Activated gamma-delta T cell treated with anti-CD3 and anti-CD28 coated beads, Interleukin-2, amount 50 U/mL, for 16 hours (primary cell): Measurements from ENCODE around the gene DLEU7.

Experiments
- DNase-seq: peaks from one replicate; pipeline ENCODE4 v3.0.0-alpha.2; 2020; ENCODE audit warnings: low read depth

DLEU7 gene

DNA sequence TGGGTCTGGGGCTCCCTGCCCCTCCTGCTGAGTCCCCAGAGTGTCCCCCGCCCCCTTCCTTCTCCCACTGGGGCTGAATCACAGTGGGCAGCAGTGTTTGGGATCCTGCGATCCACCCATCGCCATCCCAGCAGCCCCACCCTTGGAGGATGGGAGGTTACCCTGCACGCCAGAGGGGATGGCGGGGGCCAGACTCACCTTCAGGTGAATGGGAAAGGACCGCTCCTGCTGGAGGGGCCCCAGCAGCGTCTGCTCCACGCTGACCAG is 569 bp downstream of the DLEU7 start:
- no peak for DNase-seq

DNA sequence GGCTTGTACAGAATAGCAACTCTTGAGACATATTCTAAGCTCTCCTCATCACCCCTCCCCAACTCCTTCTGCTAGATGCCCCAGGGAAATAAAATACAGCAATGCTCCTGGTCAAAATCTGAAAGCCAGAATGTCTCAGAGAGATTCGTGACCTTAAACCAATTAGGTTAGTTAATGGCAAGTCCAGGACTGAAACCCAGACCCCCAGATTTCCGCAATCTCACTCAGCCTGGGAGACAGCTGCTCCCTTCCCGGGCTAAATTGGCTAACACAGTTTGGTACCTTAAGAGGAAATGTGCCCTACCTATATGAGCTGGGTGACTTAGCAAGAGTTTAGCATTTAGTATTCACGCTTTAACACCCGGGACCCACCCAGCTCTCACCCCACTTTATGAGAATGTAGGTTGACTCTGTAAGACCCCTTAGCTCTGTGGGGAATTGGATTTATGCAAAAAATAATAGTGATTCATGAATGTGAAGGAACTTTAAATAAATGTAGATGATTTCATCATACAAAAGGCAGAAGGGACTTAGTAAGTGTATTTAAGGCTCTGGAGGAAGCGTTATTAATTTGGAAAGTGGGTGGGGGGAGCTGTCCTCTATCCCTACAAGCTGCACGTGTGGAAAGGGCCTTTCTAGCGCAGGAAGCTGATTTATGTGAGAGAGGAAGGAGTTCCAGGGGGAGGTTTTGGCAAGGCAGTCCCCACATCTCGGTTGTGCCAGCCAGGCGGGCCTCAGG is 1.1 kb downstream of the DLEU7 start:
- no peak for DNase-seq

DNA sequence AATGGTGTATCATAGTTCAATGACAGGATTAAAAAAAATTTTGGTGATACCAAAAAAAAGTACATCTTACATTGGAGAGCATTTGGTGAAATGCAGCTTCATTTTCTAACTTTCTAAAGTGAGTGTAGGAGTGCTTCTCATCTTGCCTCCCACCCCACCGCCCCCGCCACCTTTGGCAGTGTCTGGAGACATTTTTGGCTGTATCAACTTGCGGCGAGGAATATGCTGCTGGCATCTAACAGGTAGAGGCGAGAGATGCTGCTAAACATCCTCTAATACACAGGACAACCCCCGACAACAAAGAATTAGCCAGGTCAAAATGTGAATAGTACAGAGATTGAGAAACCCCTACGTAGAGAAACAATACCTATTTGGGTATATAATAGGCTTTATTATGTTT is 1.7 kb downstream of the DLEU7 start:
- no peak for DNase-seq

DNA sequence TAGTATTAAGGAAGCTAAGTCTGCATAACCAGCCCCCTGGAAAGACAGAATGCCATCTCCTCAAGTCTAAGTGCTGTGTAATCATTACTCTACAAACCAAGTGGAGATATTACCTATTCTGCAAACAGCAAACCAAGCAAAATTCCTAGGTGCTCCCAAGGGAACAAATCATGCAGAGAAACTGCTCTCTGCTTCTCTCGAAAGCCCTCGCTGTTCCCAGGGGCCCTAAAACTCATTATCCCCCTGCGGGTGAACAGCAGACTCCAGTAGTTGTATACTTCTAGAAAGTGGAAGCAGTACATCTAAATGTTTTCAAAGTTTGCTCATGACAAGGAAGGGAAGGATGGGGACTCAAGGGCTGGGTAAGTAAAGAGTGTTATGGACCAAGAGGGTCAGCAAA is 3.2 kb downstream of the DLEU7 start:
- DNase-seq = no peak

DNA sequence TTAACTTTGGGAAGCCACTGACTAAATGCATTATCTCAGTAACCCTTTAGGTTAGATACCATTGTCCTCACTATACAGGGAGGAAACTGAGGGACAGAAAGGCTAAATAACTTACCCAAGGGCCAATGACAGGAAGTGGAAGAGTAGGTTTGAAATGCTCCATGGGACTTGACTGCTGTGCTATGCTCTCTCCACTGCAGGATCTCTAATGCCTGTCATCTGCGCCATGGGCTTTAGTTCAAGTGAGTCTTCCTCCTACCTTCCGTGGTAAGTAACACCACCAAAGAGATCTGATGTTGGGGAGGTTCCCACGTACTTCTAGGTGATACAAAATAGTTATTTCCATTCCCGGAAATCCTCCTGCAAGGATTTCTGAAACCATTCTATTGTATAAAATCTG is 3.7 kb downstream of the DLEU7 start:
- no peak for DNase-seq

DNA sequence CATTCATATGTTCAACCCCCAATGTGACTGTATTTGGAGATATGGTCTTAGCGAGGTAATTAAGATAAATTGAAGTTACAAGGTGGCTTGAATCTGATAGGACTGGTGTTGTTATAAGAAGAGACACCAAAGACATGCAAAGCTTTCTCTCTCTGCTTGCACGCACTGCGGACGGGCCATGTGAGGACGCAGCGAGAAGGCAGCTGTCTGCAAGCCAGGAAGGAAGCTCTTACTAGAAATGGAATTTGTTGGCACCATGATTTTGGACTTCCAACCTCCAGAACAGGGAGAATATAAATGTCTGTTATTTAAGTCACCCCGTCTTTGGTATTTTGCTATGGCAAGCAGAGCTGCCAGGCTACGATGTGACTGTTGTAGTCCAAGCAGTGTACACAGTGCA is 4.8 kb downstream of the DLEU7 start:
- no peak for DNase-seq

DNA sequence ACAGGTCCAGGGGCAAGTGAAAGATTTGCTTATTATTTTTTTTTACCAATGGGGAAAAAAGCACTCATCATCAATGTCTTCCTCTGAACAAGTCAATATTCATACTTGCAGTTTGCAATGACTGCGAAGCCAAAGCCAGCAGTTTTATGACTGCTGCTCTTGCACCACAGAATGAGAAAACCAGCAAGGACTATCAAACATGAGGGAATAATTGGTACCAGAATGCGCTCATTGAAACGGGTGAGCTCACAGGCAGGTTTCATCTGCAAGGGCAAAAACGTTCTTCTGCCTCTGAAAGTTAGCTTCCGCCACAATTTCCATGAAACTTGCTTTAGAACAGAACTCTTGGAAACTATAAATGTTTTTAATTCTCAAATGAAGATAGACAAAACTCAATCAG is 5.5 kb downstream of the DLEU7 start:
- no peak for DNase-seq

DNA sequence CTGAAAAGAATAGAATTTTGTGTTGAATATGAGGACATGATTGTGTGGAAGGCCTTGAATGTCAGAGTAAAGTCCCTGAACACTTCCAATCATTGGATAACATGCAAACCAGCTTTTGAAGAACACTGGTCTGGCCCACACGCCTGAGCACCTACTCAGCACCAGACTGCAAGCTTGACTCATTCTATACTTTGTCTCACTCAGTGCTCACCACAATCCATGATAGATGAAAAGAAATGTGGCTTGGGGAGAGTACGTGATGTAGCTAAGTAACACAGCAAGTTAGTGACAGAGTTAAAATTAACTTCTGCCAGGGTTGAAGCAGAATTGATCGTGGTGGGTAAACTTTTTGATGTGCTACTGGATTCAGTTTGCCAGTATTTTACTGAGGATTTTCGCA is 12.0 kb downstream of the DLEU7 start:
- DNase-seq = no peak

DNA sequence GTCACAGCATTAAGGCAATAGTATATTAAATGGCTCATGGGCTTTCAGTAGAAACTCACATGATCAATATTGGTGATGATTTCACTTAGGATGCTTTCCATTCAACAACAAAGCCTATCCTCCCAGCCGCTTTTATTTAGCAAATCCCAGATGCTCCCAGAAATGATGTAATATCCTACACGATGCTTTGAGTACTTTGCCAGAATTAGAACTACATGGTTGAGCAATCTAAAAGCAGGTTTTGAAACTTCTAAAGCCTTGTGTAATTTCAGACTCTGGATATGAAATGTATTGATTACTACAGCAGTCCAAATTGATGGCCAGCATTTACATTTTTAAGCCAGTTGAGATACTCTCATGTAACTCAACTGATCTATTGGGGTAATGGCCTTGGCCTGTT is 13.6 kb downstream of the DLEU7 start:
- no peak for DNase-seq

DNA sequence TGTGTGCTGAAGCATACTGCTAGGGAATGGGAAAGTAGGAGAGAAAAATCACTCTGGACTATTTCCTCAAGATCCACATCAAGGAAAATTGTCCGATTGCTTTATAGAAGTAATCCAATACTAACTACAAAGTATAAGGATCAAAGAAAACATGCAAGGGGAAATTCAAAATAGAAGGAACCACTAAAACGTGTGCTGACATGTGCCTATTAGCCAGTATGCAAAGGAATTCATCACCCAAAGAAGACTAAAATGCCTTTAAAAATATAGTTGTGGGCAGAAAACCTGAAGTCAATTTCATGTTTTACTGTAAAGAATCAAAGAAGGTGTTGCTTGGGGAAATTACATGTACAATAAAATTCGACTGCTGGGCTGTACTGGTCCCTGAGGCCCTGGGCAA is 14.3 kb downstream of the DLEU7 start:
- DNase-seq = no peak

DNA sequence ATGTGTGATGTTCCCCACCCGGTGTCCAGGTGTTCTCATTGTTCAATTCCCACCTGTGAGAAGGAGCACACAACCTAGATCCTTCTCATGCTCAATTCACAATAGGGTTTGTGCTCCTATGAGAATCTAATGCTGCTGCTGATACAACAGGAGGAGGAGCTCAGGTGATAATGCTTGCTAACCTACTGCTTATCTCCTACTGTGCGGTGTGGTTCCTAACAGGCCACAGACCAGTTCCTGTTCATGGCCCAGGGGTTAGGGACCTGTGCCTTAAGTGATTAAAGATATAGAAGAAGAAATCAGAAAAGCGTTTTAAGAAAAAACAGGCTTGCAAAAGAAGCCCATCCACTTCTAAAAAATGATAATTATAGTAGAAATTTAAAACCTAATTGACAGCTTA is 17.5 kb downstream of the DLEU7 start:
- no peak for DNase-seq

DNA sequence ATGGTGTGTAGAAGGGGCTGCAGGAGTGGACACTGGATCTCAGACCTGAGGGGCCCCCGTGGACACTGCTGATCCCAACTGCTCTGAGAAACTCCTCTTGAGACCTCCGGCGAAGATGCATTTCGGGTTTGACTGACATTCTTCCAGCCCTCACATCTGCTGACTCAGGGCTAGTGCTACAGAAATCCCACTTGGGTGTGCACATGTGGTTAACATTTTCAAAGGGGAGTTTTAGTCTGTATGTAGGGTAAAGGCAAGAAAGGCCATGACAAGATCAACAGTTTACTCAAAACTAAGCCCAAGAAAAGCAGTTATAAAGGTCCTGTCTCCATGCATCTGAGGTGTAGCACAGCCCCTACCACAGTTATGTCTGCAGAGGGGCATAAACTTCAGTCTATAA is 31.2 kb downstream of the DLEU7 start:
- no peak for DNase-seq

DNA sequence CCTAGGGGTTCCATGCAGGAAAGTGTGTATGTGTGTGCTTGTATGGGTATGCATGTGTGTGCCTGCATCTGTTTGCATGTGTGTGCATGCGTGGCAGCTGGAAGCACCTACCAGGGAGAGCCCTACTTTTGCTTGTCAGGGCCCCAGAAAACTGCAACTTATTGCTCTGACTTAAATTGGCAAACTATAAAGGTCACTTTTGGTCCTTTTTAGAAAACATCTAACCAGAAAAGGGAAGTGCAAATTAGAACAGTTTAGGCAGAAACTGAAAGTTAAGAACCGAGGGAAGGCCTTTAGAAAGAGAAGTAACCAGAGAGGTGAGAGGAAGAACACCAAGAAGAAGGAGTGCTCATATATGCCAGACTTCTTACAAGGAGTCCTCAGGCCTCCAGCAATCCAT is 32.5 kb downstream of the DLEU7 start:
- DNase-seq = no peak

DNA sequence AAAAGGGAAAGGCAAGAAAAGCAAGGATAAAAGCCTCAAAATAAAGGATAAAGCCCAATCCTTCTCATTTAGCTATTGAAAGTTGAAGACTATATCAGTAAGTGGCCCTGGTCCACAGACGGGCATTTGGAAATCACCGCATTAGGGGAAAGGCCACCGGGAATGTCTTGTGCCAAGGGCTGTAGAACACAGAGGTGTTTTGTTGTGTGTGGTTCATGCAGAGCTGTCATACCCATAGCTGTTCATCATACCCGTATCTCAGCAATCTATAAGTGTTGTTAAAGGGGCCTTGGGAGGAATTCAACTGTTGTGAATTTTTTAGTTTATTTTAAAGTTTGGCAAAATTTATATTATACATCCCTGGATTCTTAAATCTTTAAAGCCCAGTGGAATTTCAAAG is 33.0 kb downstream of the DLEU7 start:
- DNase-seq = no peak

DNA sequence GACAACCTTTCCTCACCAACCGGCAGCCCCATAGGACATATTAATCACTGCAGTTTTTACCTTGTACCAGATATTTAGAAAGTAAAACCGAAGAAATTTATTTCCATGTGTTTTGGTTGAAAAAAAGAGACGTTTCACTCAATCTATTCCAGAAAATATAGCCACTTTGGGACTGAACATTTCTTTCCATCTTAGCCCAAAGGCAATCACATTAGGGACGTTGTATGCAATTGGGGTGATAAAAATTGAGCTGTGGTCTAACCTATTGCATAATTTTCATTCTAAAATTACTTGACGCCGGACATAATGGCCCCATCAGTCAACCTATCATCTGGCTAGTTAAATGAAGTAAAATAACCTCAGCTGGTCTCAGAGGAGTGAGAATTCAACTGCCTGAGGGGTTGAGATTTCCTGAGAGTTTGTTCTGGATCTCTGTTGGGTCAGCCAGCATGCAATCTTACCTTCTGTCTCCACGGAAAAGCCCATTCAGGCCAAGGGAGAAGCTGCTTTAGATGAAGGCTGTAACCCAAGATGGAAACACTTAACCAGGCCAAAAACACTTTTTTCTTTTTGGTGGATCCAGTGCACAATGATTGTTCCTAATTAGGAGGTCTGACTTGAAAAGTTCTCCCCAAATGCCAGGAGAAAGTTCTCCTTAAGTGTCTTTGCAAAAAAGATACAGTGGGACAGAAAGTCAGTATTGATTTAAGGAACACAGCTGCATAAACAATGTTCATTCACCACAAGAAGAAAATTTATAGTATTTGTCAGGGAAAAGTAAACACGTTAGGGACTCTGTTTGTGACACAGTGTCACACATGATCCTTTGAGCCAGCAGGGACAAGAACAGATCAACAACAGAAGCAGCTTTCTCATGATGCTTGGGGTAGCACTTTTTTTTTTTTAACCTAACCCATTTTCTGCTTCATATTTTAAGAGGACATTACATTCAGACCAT is 34.1 kb downstream of the DLEU7 start:
- DNase-seq = no peak

DNA sequence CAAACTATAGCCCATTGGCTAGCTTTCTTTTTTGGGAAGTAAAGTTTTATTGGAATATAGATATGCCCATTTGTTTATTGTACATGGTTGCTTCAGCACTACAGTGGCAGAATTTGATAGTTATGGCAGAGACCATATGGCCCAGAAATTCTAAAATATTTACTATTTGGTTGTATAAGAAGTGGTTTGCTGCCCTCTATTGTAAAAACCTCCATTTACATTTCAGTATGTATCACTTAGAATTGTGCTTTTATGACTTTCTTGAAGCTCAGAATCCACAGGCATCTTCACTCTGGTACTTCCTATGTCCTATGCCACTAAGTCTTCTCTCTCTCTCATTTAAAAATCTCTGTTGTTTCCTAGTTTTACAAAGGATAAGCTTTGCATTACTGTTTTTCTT is 37.7 kb downstream of the DLEU7 start:
- no peak for DNase-seq

DNA sequence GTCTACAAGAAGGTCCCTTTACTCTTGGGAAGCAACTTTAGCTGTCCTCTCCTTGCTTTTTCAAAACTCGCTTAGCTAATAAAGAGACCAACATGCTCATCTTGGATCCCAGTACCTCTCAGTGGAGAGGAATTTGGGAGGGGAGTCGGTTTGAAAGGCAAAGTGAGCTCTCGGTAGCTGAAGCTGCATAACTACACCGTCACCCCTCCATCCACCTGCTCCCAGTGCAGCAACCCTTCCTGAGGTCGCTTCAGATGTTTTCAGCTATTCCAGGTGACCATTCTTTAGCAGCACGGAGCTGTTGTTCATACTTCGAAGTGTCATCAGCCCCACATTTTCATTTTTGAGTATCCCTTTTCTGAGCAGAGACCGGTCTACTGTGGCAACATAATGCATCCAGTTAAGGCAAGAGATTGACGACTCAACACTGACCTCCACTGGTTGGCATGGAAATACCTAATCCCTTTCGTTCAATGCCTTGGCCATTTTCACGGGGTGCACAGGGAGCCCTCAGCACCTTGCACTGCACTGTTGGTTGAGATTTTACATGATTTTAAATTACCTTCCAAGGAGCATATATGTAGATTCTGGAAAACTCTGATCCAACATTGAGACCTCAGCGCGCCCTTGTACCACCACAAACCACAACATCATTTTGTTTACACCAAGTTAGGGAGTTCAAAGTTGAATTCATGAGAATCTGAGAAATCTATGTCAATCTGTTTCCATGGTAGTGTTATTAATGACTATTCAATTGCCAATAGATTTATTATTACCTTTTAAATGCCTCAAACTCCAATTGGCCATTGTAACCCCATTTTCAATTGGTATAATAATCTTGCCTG is 42.2 kb downstream of the DLEU7 start:
- DNase-seq = peak; percentile 47

DNA sequence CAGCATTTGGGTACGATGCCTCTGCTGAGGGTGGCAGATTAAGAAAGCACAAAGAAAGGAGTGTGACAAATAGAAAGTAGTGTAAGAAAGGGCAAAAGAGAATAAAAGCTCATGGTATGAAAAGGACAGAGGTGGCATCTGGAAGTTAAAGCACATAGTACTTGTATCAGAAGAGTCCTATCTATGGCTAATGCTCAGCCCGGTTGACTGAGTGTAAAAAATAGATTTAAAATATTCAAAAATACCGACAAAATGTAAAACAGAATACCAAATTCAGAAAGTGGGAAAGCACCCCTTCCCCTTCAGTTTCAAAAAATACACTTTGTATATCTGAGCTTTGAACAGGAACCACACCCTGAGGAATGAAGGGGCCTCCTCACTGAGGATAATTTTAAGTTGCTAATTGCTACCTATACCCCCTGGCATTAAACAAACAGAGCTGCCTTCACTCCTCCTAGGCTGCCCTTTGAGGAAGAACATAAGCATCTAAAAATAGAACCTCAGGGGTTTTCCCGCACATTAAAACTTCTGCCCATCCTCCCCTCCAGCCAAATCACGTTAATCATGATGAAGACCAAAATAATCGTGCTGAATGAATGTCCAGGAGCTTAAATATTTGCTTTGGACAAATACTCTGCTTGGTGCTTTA is 43.3 kb downstream of the DLEU7 start:
- no peak for DNase-seq

DNA sequence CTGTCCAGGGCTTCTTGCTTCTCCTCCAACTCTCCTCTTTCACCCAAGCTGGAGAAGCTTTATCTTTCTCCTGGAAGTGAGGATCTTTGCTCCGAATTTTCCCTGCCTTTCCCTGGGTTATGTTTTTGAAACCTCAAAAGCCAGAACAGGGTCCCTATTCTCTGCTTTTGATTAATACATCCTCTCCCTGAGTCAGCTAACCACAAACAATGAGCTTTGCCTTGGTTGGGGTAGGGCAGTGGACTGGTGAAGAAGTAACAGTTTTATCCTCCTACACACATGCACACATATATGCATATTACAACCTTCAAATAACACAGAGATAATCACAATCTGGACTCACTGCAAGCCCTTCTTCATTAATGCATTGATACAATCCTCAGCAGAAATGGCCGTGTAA is 44.6 kb downstream of the DLEU7 start:
- DNase-seq = no peak

DNA sequence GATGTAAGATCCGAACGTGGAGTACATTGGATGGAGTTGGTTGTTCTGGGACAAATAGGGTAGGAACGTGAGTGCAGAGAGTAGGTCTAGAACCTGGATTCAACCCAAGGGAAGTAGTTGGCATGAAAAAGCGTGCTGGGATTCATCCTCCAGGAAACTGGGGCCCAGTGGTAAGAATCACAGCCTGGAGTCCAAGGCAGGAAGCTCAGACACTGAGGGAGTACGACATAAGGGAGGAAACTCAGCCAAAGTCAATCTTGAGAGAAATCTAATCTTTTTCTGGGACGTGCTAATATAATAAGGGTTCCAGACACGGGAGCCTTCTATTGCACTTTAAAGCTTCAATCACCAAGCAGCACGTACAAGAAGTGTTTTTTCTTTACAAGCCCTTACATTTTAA is 46.4 kb downstream of the DLEU7 start:
- DNase-seq = no peak

DNA sequence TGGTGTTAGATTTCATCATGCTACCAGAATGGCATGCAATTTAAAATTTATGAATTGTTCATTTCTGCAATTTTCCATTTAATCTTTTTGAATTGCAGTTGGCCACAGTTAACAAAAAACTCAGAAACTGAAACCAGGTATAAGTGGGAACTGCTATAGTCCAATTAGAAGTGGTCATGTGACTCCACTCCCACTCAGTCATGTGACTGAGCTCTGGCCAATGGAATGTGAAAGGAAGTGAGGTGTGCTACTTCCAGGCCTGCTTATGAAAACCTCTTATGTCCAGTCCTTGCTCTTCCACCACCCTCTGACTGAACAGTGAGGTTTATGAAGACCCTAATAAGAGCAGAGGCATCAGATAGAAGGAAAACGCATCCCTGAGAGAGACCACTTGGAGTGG is 47.0 kb downstream of the DLEU7 start:
- DNase-seq = no peak

DNA sequence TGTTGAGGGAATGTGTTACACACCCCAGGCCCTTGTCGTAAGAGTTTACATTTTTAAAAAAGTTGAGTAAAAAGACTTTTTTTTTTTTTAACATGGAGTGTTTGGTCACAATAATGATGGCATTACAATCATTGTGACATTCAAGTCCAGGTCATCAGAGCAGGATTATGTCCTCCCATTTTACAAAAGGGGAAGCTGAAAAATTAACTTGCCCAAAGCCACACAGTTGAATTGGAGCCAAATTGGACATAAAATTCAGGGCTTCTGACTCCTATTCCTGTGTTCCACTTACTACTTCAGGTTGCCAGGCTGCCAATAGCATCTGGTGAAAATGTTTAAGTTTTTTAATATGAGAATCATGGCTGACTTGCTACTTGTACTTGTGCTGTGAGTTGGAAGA is 49.3 kb downstream of the DLEU7 start:
- DNase-seq = no peak
